Duodenal mucosa (tissue), 2 donors: ENCODE results near the gene MED25.
A peak's percentile ranks its signal among the peaks of the same experiment; 100 is the strongest.

Experiments
- H3K27ac ChIP-seq: one replicate; pipeline ENCODE4 v1.7.0; 2013; ENCODE audit warnings: low read depth, low read length
- H3K27me3 ChIP-seq, 2 donors: one replicate each; pipeline ENCODE4 v1.7.0; 2013; ENCODE audit warnings: low read length in 2 of 2, control low read depth in 1 of 2; ENCODE audit not compliant: insufficient read depth in 2 of 2, control insufficient read depth in 1 of 2
- H3K36me3 ChIP-seq, 2 donors: one replicate each; pipeline ENCODE4 v1.7.0; 2013; ENCODE audit warnings: low read length in 2 of 2, control low read depth in 1 of 2; ENCODE audit not compliant: insufficient read depth in 2 of 2, control insufficient read depth in 1 of 2
- H3K4me1 ChIP-seq, 2 donors: one replicate each; pipeline ENCODE4 v1.7.0; 2013; ENCODE audit warnings: low read length in 2 of 2, control low read depth in 1 of 2; ENCODE audit not compliant: insufficient read depth in 2 of 2, control insufficient read depth in 1 of 2
- H3K4me3 ChIP-seq, 2 donors: one replicate each; pipeline ENCODE4 v1.7.0; 2013; ENCODE audit warnings: low read length in 2 of 2, low read depth in 1 of 2
- H3K9ac ChIP-seq, 2 donors: one replicate each; pipeline ENCODE4 v1.7.0; 2013; ENCODE audit warnings: low read length in 2 of 2, low read depth in 1 of 2
- H3K9me3 ChIP-seq, 2 donors: one replicate each; pipeline ENCODE4 v1.7.0; 2013; ENCODE audit warnings: low read length in 2 of 2, control low read depth in 1 of 2; ENCODE audit not compliant: control insufficient read depth in 1 of 2

Gene MED25

DNA sequence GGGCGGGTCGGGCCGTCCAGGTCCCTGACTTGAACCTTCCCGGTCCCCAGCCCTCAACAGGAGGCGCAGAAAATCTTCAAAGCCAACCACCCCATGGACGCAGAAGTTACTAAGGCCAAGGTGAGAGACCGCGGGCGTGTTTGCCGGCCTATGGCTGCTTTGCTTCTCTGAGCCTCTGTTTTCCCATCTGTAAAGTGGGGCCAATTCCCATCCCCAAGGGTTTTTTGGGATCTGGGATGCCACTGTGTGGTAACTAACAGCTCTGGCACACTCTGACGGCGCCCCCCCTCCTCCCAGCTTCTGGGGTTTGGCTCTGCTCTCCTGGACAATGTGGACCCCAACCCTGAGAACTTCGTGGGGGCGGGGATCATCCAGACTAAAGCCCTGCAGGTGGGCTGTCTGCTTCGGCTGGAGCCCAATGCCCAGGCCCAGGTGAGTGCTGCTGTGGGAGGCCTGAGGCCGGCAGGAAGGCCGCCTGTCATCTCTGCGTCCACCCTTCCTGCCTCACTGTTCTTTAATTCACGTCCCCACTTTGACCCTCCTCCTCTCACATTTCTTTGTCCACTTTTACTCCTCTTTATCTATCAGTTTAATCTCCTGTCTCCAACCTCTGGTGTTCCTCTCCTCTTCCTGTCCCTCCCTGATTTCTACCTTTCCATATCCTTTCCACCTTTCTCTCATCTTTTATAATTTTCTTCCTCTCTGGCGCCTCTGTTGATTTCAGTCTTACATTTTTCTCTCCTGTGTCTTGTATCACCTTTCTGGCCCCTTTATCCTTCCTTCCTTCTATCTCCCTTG lies 12.1 kb upstream of the MED25 start:
- H3K27me3 ChIP-seq: no peaks in the 10 kb centered on the region
- H3K4me1 ChIP-seq: peaks cover 8% of the 10 kb centered on the region in 2 donors
- no peaks in the 10 kb centered on the region for H3K9me3 ChIP-seq
- no peak overlapping the region for H3K4me3 ChIP-seq
- H3K27ac ChIP-seq: no peak overlapping the region
- H3K36me3 ChIP-seq: peaks cover 11 to 27% of the 10 kb centered on the region in 2 donors
- no peak overlapping the region for H3K9ac ChIP-seq

DNA sequence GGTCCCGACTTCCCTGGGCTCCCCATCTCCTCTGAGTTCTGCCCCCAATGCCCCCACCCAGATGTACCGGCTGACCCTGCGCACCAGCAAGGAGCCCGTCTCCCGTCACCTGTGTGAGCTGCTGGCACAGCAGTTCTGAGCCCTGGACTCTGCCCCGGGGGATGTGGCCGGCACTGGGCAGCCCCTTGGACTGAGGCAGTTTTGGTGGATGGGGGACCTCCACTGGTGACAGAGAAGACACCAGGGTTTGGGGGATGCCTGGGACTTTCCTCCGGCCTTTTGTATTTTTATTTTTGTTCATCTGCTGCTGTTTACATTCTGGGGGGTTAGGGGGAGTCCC lies 11.5 kb upstream of the MED25 start:
- Histone ChIP-seq H3K4me3 (no peak overlapping the region), H3K27me3 (no peaks in the 10 kb centered on the region), H3K9ac (no peak overlapping the region), H3K4me1 (peaks cover 8% of the 10 kb centered on the region in 2 donors), H3K9me3 (no peaks in the 10 kb centered on the region), H3K36me3 (peaks cover 11 to 24% of the 10 kb centered on the region in 2 donors), H3K27ac (no peak overlapping the region)

DNA sequence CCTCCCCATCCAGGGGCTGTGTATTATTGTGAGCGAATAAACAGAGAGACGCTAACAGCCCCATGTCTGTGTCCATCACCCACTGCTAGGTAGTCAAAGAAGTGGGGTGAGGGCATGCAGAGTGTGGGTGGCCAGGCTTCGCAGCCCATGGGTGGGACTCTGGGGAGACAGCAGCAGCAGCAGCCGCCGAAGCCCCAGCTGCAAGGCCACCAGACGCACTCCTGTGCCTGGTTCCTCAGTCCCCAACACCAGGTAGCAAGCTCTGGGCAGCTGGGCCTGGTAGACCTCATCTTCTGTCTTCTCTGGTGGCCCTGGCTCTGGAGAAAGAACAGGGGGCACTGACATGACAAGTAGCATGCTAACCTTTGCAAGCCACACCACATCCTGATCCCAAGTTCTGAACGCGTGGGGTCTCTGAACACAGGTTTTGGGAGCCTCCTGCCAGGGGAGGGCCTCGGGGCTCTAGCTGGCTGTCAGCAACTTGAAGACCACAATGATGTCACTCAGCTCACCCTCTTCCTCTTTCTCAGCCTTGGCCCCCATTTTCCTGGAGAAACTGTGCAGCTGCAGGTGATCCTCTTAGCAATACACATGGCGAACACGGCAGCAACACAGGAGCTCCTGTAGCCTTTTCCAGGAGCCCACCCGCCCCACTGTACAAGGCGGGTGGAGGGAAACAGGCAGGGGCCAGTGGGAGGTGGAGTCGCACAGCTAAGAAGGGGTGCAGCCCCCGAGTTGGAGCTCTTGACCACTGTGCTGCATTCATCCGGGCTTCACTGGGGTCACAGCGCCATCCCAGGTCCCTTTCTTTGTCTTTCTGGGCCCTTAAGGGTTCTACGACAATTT lies 10.8 kb upstream of the MED25 start:
- Histone ChIP-seq H3K27me3 (no peaks in the 10 kb centered on the region), H3K4me1 (peaks cover 8% of the 10 kb centered on the region in 2 donors), H3K27ac (peak overlapping the region; percentile 20), H3K4me3 (no peak overlapping the region), H3K9ac (no peak overlapping the region), H3K36me3 (peaks cover 11 to 21% of the 10 kb centered on the region in 2 donors), H3K9me3 (no peaks in the 10 kb centered on the region)

DNA sequence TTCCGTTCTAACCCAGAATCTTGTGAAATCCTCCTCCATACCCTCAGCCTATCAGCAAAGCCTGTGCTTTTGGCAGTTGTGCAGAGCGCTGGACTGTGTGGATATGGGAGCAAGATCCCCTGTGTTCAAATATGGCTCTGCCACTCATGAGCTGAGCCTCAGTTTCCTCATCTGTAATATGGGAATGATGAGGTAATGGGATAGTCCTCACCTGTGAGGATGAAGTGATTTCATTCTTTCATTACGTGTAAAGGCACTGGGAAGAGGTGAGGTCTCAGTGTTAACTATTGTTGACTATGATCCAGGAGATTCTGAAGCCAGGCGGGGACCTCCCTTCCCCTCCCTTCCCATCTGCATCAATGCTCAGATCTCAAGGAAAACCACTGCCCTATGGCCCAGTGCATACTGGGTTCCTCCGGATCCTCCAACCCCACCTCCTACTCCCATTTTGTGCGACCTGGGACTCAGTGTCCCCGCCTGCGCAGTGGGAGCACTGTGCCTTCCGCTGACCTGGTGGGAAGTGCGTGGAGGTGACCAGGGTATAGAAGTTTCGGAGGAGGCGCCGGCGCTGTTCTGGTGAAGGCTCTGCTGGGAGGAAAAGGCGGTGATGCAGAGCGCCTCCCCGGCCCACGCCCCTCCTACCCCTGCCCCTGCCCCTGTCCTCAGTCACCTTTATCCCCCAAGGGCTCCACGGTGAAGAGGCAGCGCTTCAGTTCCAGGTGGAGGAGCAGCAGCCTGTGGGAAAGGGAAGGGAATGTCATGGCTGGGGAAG lies 10.0 kb upstream of the MED25 start:
- Histone ChIP-seq H3K27me3 (no peaks in the 10 kb centered on the region), H3K4me3 (peak overlapping the region; percentile 61 to 82), H3K9ac (no peak overlapping the region), H3K9me3 (no peaks in the 10 kb centered on the region), H3K36me3 (peaks cover 6 to 16% of the 10 kb centered on the region in 2 donors), H3K4me1 (peaks cover 13 to 14% of the 10 kb centered on the region in 2 donors), H3K27ac (no peak overlapping the region)

DNA sequence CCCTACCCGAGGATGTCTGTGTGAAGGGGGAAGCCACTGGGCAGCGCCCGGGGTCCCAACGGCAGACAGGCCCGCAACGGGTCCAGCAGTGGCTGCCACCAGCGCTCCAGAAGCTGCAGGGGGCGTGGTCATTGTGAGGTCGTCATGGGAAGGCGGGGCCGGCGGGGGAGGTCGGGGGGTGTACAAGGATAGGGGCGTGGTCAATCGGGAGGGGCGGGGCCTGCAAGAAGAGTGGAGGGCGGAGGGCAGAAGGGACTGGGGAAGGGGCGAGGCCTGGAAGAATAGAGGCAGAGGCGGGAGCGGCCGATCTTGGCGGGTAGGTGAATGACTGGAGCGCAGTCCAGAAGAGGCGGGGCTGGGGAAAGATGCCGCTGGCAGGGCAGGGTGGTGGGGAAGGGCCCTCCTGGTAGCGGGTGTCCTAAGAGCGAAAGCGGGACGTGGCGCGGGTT lies 9.4 kb upstream of the MED25 start:
- Histone ChIP-seq H3K27ac (peak overlapping the region; percentile 61), H3K4me3 (peak overlapping the region; percentile 61 to 82), H3K9ac (peak overlapping the region; percentile 45 to 63), H3K9me3 (no peaks in the 10 kb centered on the region), H3K4me1 (peaks cover 13 to 15% of the 10 kb centered on the region in 2 donors), H3K27me3 (no peaks in the 10 kb centered on the region), H3K36me3 (peaks cover 0 to 10% of the 10 kb centered on the region in 2 donors)

DNA sequence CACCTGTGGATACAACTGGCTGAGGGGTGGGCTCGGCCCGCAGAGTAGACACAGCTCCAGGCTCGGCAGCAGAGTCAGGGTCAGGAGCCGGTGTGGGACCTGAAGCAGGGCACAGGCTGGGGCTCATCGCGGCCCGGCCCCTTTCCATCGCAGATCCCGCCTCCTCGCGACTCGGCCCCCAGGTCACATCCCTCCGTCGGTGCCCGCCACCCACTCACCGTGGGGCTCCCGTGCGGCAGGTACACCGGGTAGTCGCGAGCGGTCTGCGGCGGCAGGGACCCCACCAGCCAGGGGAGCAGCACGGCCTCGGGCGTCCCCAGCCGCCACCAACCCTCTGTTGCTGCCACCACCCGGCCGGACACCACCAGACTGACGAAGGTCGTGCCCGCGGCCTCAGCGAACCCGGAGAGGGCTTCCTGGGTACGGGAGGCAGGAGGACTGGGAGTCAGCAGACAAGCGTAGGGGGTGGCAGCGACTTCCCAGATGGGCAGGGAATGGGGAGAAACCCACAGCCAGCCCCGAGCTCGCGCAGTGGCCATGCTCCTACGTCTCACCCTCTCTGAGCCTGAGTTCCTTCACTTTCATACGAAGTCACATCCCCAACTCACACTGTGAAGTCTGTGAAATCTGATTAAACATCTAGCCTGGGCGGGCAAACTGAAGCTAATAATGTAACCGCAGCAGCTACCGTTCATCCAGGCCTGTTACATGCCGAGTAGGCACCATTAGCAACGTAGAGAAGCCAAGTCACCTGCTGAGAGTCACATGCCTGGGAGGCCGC lies 8.7 kb upstream of the MED25 start:
- Histone ChIP-seq H3K4me1 (peaks cover 13 to 17% of the 10 kb centered on the region in 2 donors), H3K27me3 (no peaks in the 10 kb centered on the region), H3K4me3 (peak overlapping the region; percentile 61 to 82), H3K9ac (peak overlapping the region; percentile 45 to 63), H3K27ac (peak overlapping the region; percentile 61), H3K36me3 (peaks cover 0 to 10% of the 10 kb centered on the region in 2 donors), H3K9me3 (no peaks in the 10 kb centered on the region)

DNA sequence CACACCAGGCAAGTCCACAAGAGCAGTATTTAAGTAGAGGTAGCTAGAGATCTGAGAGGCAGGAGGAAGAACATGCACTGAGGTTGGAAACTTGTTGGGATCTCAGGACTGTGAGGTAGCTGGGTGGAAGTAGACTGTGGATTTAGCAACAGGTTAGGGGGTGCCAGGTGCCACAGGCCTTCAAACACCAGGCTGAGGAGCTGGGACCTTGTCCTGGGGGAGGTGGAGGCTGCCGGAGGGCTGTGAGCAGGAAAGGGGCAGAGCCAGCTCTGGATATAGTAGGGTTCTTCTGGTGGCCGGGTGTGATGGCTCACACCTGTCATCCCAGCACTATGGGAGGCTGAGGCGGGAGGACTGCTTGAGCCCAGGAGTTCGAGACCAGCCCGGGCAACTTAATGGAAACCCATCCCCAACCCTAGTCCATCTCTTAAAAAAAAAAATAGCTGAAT lies 8.1 kb upstream of the MED25 start:
- Histone ChIP-seq H3K9ac (peak overlapping the region; percentile 45 to 63), H3K36me3 (peaks cover 0 to 10% of the 10 kb centered on the region in 2 donors), H3K27ac (no peak overlapping the region), H3K27me3 (no peaks in the 10 kb centered on the region), H3K4me3 (peak overlapping the region; percentile 61 to 82), H3K9me3 (no peaks in the 10 kb centered on the region), H3K4me1 (peaks cover 13 to 17% of the 10 kb centered on the region in 2 donors)

DNA sequence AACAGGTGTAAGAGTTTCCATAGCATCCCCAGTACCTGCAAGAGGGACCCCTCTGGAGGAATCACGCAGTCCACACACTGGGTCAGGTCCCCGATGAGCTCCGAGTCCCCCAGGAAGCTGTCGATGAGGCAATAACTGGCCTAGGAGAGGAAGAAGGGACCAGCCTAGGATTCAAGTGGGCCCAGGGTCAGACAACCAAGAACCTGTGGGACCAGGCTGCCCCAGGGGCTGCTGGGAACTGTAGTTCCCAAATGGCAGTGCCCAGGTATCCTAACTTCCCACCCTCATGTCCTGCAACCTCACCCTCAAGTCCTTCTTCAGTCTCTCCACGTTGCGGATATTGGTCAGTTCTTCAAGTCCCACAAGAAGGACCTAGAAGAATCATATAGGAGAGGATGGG lies 6.8 kb upstream of the MED25 start:
- Histone ChIP-seq H3K36me3 (peaks cover 0 to 3% of the 10 kb centered on the region in 2 donors), H3K4me3 (no peak overlapping the region), H3K27ac (no peak overlapping the region), H3K9me3 (no peaks in the 10 kb centered on the region), H3K4me1 (peaks cover 13 to 17% of the 10 kb centered on the region in 2 donors), H3K27me3 (no peaks in the 10 kb centered on the region), H3K9ac (no peak overlapping the region)

DNA sequence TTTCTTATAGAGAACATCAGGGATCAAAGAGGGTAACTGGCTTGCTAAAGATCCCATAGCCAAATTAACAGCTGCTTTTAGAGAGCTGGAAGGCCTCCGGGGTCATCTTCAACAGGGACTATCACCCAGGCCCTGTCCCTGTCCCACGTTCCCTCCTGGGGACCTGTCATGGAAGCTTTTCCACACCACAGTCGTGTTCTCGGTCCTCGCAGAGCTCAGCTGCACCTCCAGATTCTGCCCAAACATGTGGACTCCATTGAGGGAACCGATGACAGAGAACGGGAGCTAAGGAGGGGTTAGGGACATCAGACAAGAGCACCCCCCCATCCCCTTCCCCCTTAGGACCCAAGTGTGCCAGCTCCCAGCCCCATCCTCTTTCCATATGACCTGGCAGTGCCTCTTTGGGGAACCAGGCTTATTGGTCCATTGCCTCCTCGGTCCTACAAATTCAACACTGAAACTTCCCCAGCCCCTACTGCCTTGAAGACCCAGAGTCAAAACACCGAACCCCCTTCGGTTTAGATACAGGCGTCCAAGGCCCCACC lies 5.6 kb upstream of the MED25 start:
- Histone ChIP-seq H3K27me3 (no peaks in the 10 kb centered on the region), H3K36me3 (no peaks in the 10 kb centered on the region), H3K9me3 (no peaks in the 10 kb centered on the region), H3K9ac (peak overlapping the region; percentile 79 to 87), H3K4me1 (peaks cover 13 to 17% of the 10 kb centered on the region in 2 donors), H3K27ac (peak overlapping the region; percentile 94), H3K4me3 (peak overlapping the region; percentile 91 to 100)
